ENCODE data around the gene LMAN2. TPM values are rescaled to one million over a fixed set of nuclear protein-coding genes. Genes with fewer than 3 reads are reported as not detected.
"Not testable (repeated sequence)": the region's sequence is repeated elsewhere in the genome, so short reads cannot be mapped to it uniquely, and the experiment has no call there.

The LMAN2 gene
- polyA plus RNA-seq, 1 donor from 2014 or later, result 171 TPM

- Mint-ChIP-seq H3K27me3 (peaks cover 10% of the 10 kb centered on the region), H3K36me3 (no peaks in the 10 kb centered on the region), H3K4me3 (no peak overlapping the region), H3K27ac (no peak overlapping the region), H3K9me3 (no peaks in the 10 kb centered on the region), H3K4me1 (peaks cover 16 to 22% (median 21%) of the 10 kb centered on the region in 3 donors)
Measured at GRCh38 chr5:177386542-177386941, 35.1 kb upstream of the LMAN2 start.

- Mint-ChIP-seq H3K27ac (no peak overlapping the region), H3K4me3 (no peak overlapping the region), H3K4me1 (peaks cover 16 to 22% (median 21%) of the 10 kb centered on the region in 3 donors)
Measured at GRCh38 chr5:177385720-177386119, 34.3 kb upstream of the LMAN2 start.

GRCh38 chr5:177384134-177384533 is 32.7 kb upstream of the LMAN2 start, which contains the start of gene SLC34A1:
SLC34A1 (plus strand) TSS chr5:177384434; CDS start chr5:177385742, 1,308 bp downstream.
- Mint-ChIP-seq H3K4me1 (peaks cover 8% of the 10 kb centered on the region in 3 donors), H3K4me3 (peak within 1 kb of the TSS in 1 of 4 donors; percentile 5), H3K27me3 (peaks cover 7% of the 10 kb centered on the region), H3K27ac (peak within 1 kb of the TSS in 1 of 3 donors; percentile 63), H3K9me3 (no peaks in the 10 kb centered on the region), H3K36me3 (no peaks in the 10 kb centered on the region)

More at GRCh38 chr5:177385720-177386119, 34.3 kb upstream of the LMAN2 start:
- Mint-ChIP-seq H3K36me3 (no peaks in the 10 kb centered on the region), H3K9me3 (no peaks in the 10 kb centered on the region), H3K27me3 (peaks cover 12% of the 10 kb centered on the region)

- Mint-ChIP-seq H3K4me3 (no peak overlapping the region), H3K4me1 (peaks cover under 1 to 3% (median 2%) of the 10 kb centered on the region in 3 donors), H3K36me3 (no peaks in the 10 kb centered on the region), H3K27me3 (peaks cover 7% of the 10 kb centered on the region), H3K9me3 (no peaks in the 10 kb centered on the region), H3K27ac (no peak overlapping the region)
Measured at GRCh38 chr5:177383181-177383580, 31.7 kb upstream of the LMAN2 start.

- Mint-ChIP-seq H3K4me1 (peaks cover 0 to 3% (median 2%) of the 10 kb centered on the region in 3 donors), H3K36me3 (no peaks in the 10 kb centered on the region), H3K27me3 (peaks cover 7% of the 10 kb centered on the region), H3K4me3 (peak overlapping the region in 1 of 4 donors; percentile 17), H3K9me3 (no peaks in the 10 kb centered on the region), H3K27ac (peak overlapping the region in 1 of 3 donors; percentile 53)
Measured at GRCh38 chr5:177382423-177383029, 31.1 kb upstream of the LMAN2 start.

- H3K4me1 Mint-ChIP-seq, result peaks cover 0 to 5% (median 3%) of the 10 kb centered on the region in 3 donors
- H3K9me3 Mint-ChIP-seq, result no peaks in the 10 kb centered on the region
- peaks cover 7% of the 10 kb centered on the region for H3K27me3 Mint-ChIP-seq
- no peak overlapping the region for H3K4me3 Mint-ChIP-seq
- H3K27ac Mint-ChIP-seq, result peak overlapping the region in 1 of 3 donors; percentile 13
- H3K36me3 Mint-ChIP-seq, result no peaks in the 10 kb centered on the region
Measured at GRCh38 chr5:177380805-177381126, 29.3 kb upstream of the LMAN2 start.

- Mint-ChIP-seq H3K9me3 (no peaks in the 10 kb centered on the region), H3K4me1 (peaks cover 0 to 17% (median 8%) of the 10 kb centered on the region in 3 donors), H3K4me3 (no peak overlapping the region), H3K27ac (no peak overlapping the region), H3K36me3 (no peaks in the 10 kb centered on the region), H3K27me3 (peaks cover 2% of the 10 kb centered on the region)
Measured at GRCh38 chr5:177378884-177379883, 27.7 kb upstream of the LMAN2 start.

- Mint-ChIP-seq H3K27ac (no peak overlapping the region), H3K27me3 (peaks cover 2% of the 10 kb centered on the region), H3K4me3 (no peak overlapping the region)
Measured at GRCh38 chr5:177377851-177378776, 26.6 kb upstream of the LMAN2 start.

GRCh38 chr5:177376107-177376506 is 24.6 kb upstream of the LMAN2 start:
- Mint-ChIP-seq H3K27ac (peak overlapping the region in 1 of 3 donors; percentile 78), H3K4me1 (peaks cover 0 to 37% (median 11%) of the 10 kb centered on the region in 3 donors), H3K27me3 (peaks cover 1% of the 10 kb centered on the region), H3K36me3 (no peaks in the 10 kb centered on the region), H3K4me3 (no peak overlapping the region), H3K9me3 (no peaks in the 10 kb centered on the region)

More at GRCh38 chr5:177377851-177378776, 26.6 kb upstream of the LMAN2 start:
- H3K9me3 Mint-ChIP-seq, result no peaks in the 10 kb centered on the region
- no peaks in the 10 kb centered on the region for H3K36me3 Mint-ChIP-seq
- peaks cover 0 to 20% (median 10%) of the 10 kb centered on the region in 3 donors for H3K4me1 Mint-ChIP-seq

GRCh38 chr5:177375516-177375915 is 24.0 kb upstream of the LMAN2 start:
- not testable (repeated sequence) for H3K9me3 Mint-ChIP-seq, H3K36me3 Mint-ChIP-seq, H3K27me3 Mint-ChIP-seq
- Mint-ChIP-seq H3K27ac (peak overlapping the region in 1 of 3 donors; percentile 78), H3K4me1 (peaks cover 0 to 37% (median 11%) of the 10 kb centered on the region in 3 donors), H3K4me3 (peak overlapping the region in 2 of 4 donors; percentile 52)

GRCh38 chr5:177374211-177374610 is 22.7 kb upstream of the LMAN2 start:
- Mint-ChIP-seq H3K4me3 (peak overlapping the region in 1 of 4 donors; percentile 39), H3K36me3 (peaks cover under 1% of the 10 kb centered on the region), H3K9me3 (no peaks in the 10 kb centered on the region), H3K4me1 (peaks cover 5 to 44% (median 14%) of the 10 kb centered on the region in 3 donors), H3K27ac (no peak overlapping the region), H3K27me3 (no peaks in the 10 kb centered on the region)

GRCh38 chr5:177373806-177374205 is 22.3 kb upstream of the LMAN2 start:
- H3K4me3 Mint-ChIP-seq, result peak overlapping the region in 1 of 4 donors; percentile 43
- peaks cover 5% of the 10 kb centered on the region for H3K36me3 Mint-ChIP-seq
- no peak overlapping the region for H3K27ac Mint-ChIP-seq
- no peaks in the 10 kb centered on the region for H3K9me3 Mint-ChIP-seq
- H3K27me3 Mint-ChIP-seq, result no peaks in the 10 kb centered on the region
- H3K4me1 Mint-ChIP-seq, result peaks cover 8 to 48% (median 18%) of the 10 kb centered on the region in 3 donors

GRCh38 chr5:177372910-177373309 is 21.4 kb upstream of the LMAN2 start:
- Mint-ChIP-seq H3K9me3 (no peaks in the 10 kb centered on the region), H3K27ac (no peak overlapping the region), H3K36me3 (peaks cover 7% of the 10 kb centered on the region), H3K4me1 (peaks cover 8 to 52% (median 22%) of the 10 kb centered on the region in 3 donors), H3K27me3 (no peaks in the 10 kb centered on the region), H3K4me3 (peak overlapping the region in 1 of 4 donors; percentile 10)
